Smooth muscle cell (in vitro differentiated cells): ENCODE measurements around the gene TUBB6. TPM values are rescaled to one million over a fixed set of nuclear protein-coding genes. Genes with fewer than 3 reads are reported as not detected.

Source experiments
- DNase-seq: peaks from one replicate; lab custom pipeline; 2025; ENCODE audit not compliant: unreplicated experiment; lab: John Stamatoyannopoulos, UW
- H2AFZ ChIP-seq: fragments of 200-600 bp; sonication (generic); 2 replicates; pipeline ENCODE4 v1.6.0; 2016; ENCODE audit warnings: antibody characterized with exemption, low read depth, mild to moderate bottlenecking
- H3F3A ChIP-seq: fragments of 200-600 bp; sonication (generic); 2 replicates; pipeline ENCODE4 v1.6.0; 2017; ENCODE audit warnings: antibody characterized with exemption, low read depth
- H3K27ac ChIP-seq: fragments of 200-600 bp; sonication (generic); 2 replicates; pipeline ENCODE4 v1.5.1; 2016; ENCODE audit warnings: low read depth, mild to moderate bottlenecking
- H3K27me3 ChIP-seq: fragments of 200-600 bp; sonication (generic); 2 replicates; pipeline ENCODE4 v1.6.1; 2016; ENCODE audit warnings: low read depth, mild to moderate bottlenecking
- H3K36me3 ChIP-seq: fragments of 200-600 bp; sonication (generic); 2 replicates; pipeline ENCODE4 v1.5.1; 2016; ENCODE audit warnings: low read depth
- H3K4me1 ChIP-seq: fragments of 200-600 bp; sonication (generic); 2 replicates; pipeline ENCODE4 v1.5.1; 2016; ENCODE audit warnings: low read depth
- H3K4me2 ChIP-seq: fragments of 200-600 bp; sonication (generic); 2 replicates; pipeline ENCODE4 v1.6.0; 2016; ENCODE audit warnings: mild to moderate bottlenecking
- H3K4me3 ChIP-seq: fragments of 200-600 bp; sonication (generic); 2 replicates; pipeline ENCODE4 v1.5.1; 2016; ENCODE audit warnings: mild to moderate bottlenecking
- H3K79me2 ChIP-seq: fragments of 200-600 bp; sonication (generic); 2 replicates; pipeline ENCODE4 v1.6.0; 2016; ENCODE audit warnings: low read depth, mild to moderate bottlenecking
- H3K9ac ChIP-seq: fragments of 200-600 bp; sonication (generic); 2 replicates; pipeline ENCODE4 v1.6.0; 2016; ENCODE audit warnings: low read depth
- H3K9me3 ChIP-seq: fragments of 200-600 bp; sonication (generic); replicated peaks from 2 replicates; pipeline ENCODE4 v1.5.1; 2016; ENCODE audit warnings: low read depth
- H4K20me1 ChIP-seq: fragments of 200-600 bp; sonication (generic); 2 replicates; pipeline ENCODE4 v1.6.0; 2016; ENCODE audit warnings: low read depth
- WGBS: methylation state at CpG from one replicate; pipeline ENCODE4 v1.1.7; 2016; ENCODE audit warnings: low lambda C conversion rate; 5-methylcytosine and 5-hydroxymethylcytosine counted together
- polyA plus RNA-seq: library from polyadenylated mRNA; unstranded; fragments of >200 nt; fragmentation: Nextera tagmentation; extraction: Ambion mirVana; gene quantifications from 2 replicates; pipeline ENCODE4 v1.2.1, GENCODE V29; 2016
- total RNA-seq: library from RNA; depleted of rRNA; stranded (reverse); fragments of >200 nt; gene quantifications from 2 replicates; pipeline ENCODE4 v1.2.3, GENCODE V29; 2014
- TF ChIP-seq, protein P1 (sequence below): fragments of 200-600 bp; sonication (generic); IDR thresholded peaks from 2 replicates; pipeline ENCODE4 v1.5.1; 2017; ENCODE audit warnings: borderline replicate concordance, mild to moderate bottlenecking, antibody characterized with exemption; ENCODE audit not compliant: insufficient read depth, poor library complexity, severe bottlenecking

Gene TUBB6
- total and polyA plus RNA-seq, 2 experiments from 2014 or later: 359 to 460 TPM

DNA sequence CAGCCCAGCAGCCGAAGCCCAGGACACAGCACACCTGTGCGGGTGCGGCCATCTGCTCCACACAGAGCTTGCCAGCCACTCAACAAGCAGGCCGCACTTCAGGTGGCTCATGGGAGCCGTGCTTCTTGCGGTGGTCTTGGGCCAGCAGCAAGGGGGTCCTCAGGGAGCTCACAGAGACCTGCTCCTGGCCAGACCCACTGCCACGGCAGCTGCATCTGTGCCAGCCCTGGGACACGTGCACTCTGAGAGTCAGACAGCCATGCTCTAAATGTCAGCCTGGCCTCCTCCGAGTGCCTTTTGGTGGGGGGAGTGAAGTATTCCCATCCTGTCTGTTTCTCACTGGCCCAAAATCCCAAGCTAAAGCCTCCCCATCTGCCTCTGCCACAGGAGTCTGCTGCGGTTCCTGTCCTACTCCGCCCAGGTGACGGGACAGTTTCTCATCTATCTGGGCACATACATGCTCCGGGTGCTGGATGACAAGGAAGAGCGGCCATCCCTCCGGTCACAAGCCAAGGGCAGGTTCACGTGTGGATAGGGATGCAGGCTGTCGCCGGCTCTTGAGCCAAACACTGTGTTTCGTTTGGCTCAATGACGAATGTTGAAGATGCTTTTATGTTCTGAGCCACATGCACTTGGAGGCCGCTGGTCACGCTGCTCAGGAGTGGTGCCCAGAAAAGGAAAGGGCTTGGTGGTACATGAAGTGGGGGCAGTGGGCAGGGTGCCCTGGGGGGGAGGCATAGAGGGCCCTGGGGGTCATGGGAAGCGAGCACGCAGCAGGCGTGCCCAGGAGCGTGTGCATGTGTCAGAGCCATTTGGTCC lies 31.1 kb upstream of the TUBB6 start:
- no peak overlapping the region for H3K9ac ChIP-seq
- no peak overlapping the region for H3K4me3 ChIP-seq
- no peak overlapping the region for H3K4me2 ChIP-seq
- H2AFZ ChIP-seq: no peak overlapping the region
- WGBS: 94% methylated on average over 23 of the region's 26 CpGs
- H3K27me3 ChIP-seq: no peaks in the 10 kb centered on the region
- H3K36me3 ChIP-seq: no peaks in the 10 kb centered on the region
- H3K79me2 ChIP-seq: no peaks in the 10 kb centered on the region
- H4K20me1 ChIP-seq: no peaks in the 10 kb centered on the region
- no peaks in the 10 kb centered on the region for H3K9me3 ChIP-seq
- H3F3A ChIP-seq: peaks cover 3% of the 10 kb centered on the region
- peaks cover 18% of the 10 kb centered on the region for H3K4me1 ChIP-seq
- TF ChIP-seq, protein P1, sequence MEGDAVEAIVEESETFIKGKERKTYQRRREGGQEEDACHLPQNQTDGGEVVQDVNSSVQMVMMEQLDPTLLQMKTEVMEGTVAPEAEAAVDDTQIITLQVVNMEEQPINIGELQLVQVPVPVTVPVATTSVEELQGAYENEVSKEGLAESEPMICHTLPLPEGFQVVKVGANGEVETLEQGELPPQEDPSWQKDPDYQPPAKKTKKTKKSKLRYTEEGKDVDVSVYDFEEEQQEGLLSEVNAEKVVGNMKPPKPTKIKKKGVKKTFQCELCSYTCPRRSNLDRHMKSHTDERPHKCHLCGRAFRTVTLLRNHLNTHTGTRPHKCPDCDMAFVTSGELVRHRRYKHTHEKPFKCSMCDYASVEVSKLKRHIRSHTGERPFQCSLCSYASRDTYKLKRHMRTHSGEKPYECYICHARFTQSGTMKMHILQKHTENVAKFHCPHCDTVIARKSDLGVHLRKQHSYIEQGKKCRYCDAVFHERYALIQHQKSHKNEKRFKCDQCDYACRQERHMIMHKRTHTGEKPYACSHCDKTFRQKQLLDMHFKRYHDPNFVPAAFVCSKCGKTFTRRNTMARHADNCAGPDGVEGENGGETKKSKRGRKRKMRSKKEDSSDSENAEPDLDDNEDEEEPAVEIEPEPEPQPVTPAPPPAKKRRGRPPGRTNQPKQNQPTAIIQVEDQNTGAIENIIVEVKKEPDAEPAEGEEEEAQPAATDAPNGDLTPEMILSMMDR: no peak
- no peak for DNase-seq
- H3K27ac ChIP-seq: peak overlapping the region; percentile 99

DNA sequence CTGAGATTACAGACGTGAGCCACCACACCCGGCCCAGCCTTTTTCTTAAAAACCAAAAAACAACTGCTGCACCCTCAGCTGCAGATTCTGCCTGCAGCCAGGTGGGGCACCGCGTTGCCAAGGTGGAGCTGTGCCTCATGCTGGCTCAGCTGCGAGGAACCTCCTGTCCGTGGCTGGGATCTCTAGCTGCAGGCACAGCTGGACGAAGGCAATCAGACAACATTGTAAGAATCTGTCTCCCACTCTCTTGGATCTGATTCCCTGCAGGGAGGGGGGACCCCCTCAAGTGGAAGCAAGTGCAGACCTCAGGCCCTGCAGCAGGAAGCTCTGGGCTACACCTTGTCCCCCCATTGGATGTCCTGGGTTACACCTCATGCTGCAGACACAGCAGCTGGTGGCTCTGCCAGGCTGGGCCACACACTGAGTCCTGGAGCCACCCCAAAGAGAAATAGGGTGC lies 29.8 kb upstream of the TUBB6 start:
- Histone ChIP-seq H2AFZ (no peak overlapping the region), H4K20me1 (no peaks in the 10 kb centered on the region), H3K4me1 (peaks cover 22% of the 10 kb centered on the region), H3K27me3 (no peaks in the 10 kb centered on the region), H3K4me2 (peak overlapping the region; percentile 87), H3K27ac (peak overlapping the region; percentile 99), H3K4me3 (peak overlapping the region; percentile 45), H3K9ac (peak overlapping the region; percentile 82), H3K36me3 (no peaks in the 10 kb centered on the region), H3K79me2 (no peaks in the 10 kb centered on the region), H3K9me3 (no peaks in the 10 kb centered on the region), H3F3A (peaks cover 3% of the 10 kb centered on the region)
- no peak for DNase-seq
- 71% methylated on average over 7 of the region's 7 CpGs for WGBS
- TF ChIP-seq, protein P1: no peak

DNA sequence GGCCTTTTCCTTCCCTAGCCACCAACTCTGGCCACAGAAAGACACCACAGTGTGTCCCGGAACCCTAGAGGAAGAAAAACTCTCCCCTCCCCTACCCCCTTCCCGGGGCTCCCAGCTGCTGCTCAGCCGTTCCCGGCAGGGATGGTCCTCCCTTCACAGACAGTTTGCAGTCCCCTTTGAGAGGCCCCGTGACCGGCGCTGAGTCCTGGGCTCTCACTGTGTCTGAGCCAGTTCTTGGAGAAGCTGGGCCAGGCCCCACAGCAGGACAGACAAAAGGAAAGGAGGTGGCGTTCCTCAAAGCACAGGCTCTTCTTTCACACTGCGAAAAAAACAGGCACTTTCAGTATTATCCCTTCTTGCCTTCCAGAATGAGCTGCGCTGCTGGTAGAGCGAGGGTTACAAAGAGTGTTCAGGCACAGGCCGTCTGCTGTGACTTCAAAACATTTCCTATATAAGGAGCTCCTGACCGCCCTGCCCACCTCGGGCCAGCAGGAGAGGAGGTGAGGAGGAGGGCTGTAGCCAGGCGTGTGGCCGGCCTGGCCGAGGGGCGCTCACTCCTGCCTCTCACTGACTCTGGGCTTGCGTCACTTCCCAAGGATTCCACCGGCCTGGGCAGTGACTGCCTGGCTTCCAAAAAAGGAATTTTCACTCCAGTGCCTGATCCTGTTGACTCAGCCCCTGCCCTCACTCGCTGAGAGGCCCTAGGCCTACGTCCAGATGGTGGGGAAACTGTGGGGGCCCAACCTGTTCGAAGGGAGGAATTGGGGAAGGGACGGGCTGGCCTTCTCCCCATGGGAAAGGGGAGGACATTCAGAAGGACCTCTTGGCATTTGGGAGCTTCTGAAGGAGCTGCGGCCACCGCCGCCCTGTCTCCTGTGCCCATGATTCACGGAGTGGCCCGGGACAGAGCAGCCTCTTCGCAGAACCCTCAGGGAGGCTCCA lies 29.0 kb upstream of the TUBB6 start:
- Histone ChIP-seq H3F3A (peaks cover 3% of the 10 kb centered on the region), H3K4me3 (peak overlapping the region; percentile 45), H3K27ac (peak overlapping the region; percentile 99), H3K27me3 (no peaks in the 10 kb centered on the region), H3K9ac (peak overlapping the region; percentile 82), H3K4me2 (peak overlapping the region; percentile 87), H3K4me1 (peaks cover 22% of the 10 kb centered on the region), H3K9me3 (no peaks in the 10 kb centered on the region), H4K20me1 (no peaks in the 10 kb centered on the region), H3K79me2 (no peaks in the 10 kb centered on the region), H3K36me3 (no peaks in the 10 kb centered on the region), H2AFZ (peak overlapping the region; percentile 70)
- WGBS: 17% methylated on average over 30 of the region's 30 CpGs
- DNase-seq: peak; percentile 66
- TF ChIP-seq, protein P1: no peak
